Astrocyte (in vitro differentiated cells and primary cell): ENCODE results near the gene COL12A1. TPM values are rescaled to one million over a fixed set of nuclear protein-coding genes. Genes with fewer than 3 reads are reported as not detected.

Experiments
- DNase-seq: peaks from one replicate; pipeline ENCODE4 v3.0.0-alpha.2; 2010; ENCODE audit warnings: low read depth
- FAIRE-seq: peaks from 2 replicates; lab custom pipeline; 2011; peaks lifted over from hg19 to GRCh38; lab: Jason Lieb, UNC
- H2AFZ ChIP-seq: 2 replicates; pipeline ENCODE4 v1.6.0; 2012; ENCODE audit warnings: low read depth, low read length, inconsistent platforms
- H3K27ac ChIP-seq: 2 replicates; pipeline ENCODE4 v1.5.1; 2011; ENCODE audit warnings: low read depth, low read length, inconsistent platforms
- H3K27me3 ChIP-seq: 2 replicates; pipeline ENCODE4 v1.6.0; 2011; ENCODE audit warnings: low read length, inconsistent platforms; ENCODE audit not compliant: insufficient read depth
- H3K36me3 ChIP-seq: 2 replicates; pipeline ENCODE4 v1.5.1; 2011; ENCODE audit warnings: low read length, inconsistent platforms; ENCODE audit not compliant: insufficient read depth
- H3K4me1 ChIP-seq: 2 replicates; pipeline ENCODE4 v1.5.1; 2011; ENCODE audit warnings: low read length, inconsistent platforms; ENCODE audit not compliant: insufficient read depth
- H3K4me2 ChIP-seq: 2 replicates; pipeline ENCODE4 v1.6.0; 2012; ENCODE audit warnings: low read length, inconsistent platforms
- H3K4me3 ChIP-seq: 2 replicates; pipeline ENCODE4 v1.5.1; 2011; ENCODE audit warnings: low read depth, mild to moderate bottlenecking, low read length, inconsistent platforms; ENCODE audit not compliant: insufficient read depth
- H3K79me2 ChIP-seq: 2 replicates; pipeline ENCODE4 v1.6.0; 2012; ENCODE audit warnings: mild to moderate bottlenecking, low read length, inconsistent platforms; ENCODE audit not compliant: insufficient read depth
- H3K9ac ChIP-seq: 2 replicates; pipeline ENCODE4 v1.6.0; 2012; ENCODE audit warnings: mild to moderate bottlenecking, low read length, inconsistent platforms
- H3K9me3 ChIP-seq: 2 replicates; pipeline ENCODE4 v1.5.1; 2012; ENCODE audit warnings: low read depth, mild to moderate bottlenecking, low read length, inconsistent platforms; ENCODE audit not compliant: insufficient read depth
- H4K20me1 ChIP-seq: 2 replicates; pipeline ENCODE4 v1.6.0; 2012; ENCODE audit warnings: low read length, inconsistent platforms; ENCODE audit not compliant: insufficient read depth
- H3K27ac Mint-ChIP-seq: one replicate; pipeline ENCODE4 v1.8.0; 2021; ENCODE audit warnings: mild to moderate bottlenecking, mixed read lengths; ENCODE audit not compliant: unreplicated experiment
- H3K27me3 Mint-ChIP-seq: one replicate; pipeline ENCODE4 v1.8.0; 2021; ENCODE audit warnings: low read depth, mixed read lengths; ENCODE audit not compliant: unreplicated experiment
- H3K36me3 Mint-ChIP-seq: one replicate; pipeline ENCODE4 v1.8.0; 2021; ENCODE audit warnings: low read depth, mixed read lengths; ENCODE audit not compliant: unreplicated experiment
- H3K4me1 Mint-ChIP-seq: one replicate; pipeline ENCODE4 v1.8.0; 2021; ENCODE audit warnings: low read depth, mixed read lengths; ENCODE audit not compliant: unreplicated experiment
- H3K4me3 Mint-ChIP-seq: one replicate; pipeline ENCODE4 v1.8.0; 2021; ENCODE audit warnings: mild to moderate bottlenecking, moderate library complexity, mixed read lengths; ENCODE audit not compliant: unreplicated experiment
- H3K9me3 Mint-ChIP-seq: one replicate; pipeline ENCODE4 v1.8.0; 2021; ENCODE audit warnings: mild to moderate bottlenecking, mixed read lengths; ENCODE audit not compliant: unreplicated experiment
- CTCF ChIP-seq: IDR thresholded peaks from 2 replicates; pipeline ENCODE4 v1.5.1; 2011; ENCODE audit warnings: low read depth, mild to moderate bottlenecking, inconsistent platforms, low read length, moderate library complexity; ENCODE audit not compliant: insufficient read depth
- EZH2 ChIP-seq: IDR thresholded peaks from 2 replicates; pipeline ENCODE4 v1.6.1; 2012; ENCODE audit warnings: mild to moderate bottlenecking, low read length, inconsistent platforms; ENCODE audit not compliant: insufficient read depth
- total RNA-seq: library from RNA; stranded (reverse); gene quantifications from 2 replicates; pipeline ENCODE4 v1.2.1, GENCODE V29; 2021

The COL12A1 gene
- total RNA-seq, 1 donor from 2014 or later: 106 TPM

DNA sequence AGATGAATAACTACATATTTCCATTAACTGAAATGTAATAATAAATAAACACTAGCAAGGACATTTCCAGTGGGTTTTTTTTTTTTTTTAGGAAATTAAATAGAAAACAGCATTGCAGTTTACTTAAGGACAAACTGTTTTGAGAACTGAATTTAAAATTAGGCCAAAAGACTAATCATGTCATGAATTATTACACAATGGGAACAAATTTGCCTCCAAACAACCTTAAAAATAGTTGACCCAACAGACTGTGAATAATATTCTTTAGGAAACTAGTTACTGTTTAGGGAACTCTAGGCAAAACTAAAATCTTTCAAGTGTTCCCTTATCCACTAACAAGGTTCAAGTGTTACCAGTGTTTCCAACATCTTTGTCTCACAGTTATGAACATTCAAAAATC, 16.4 kb upstream of the COL12A1 start:
- no peak overlapping the region for H3K27ac Mint-ChIP-seq
- no peaks in the 10 kb centered on the region for H3K9me3 ChIP-seq
- H4K20me1 ChIP-seq: no peaks in the 10 kb centered on the region
- H3K36me3 Mint-ChIP-seq: no peaks in the 10 kb centered on the region
- no peaks in the 10 kb centered on the region for H3K27me3 Mint-ChIP-seq
- H3K4me3 ChIP-seq: no peak overlapping the region
- DNase-seq (no peak), FAIRE-seq (no peak)
- no peak overlapping the region for H2AFZ ChIP-seq
- no peaks in the 10 kb centered on the region for H3K27me3 ChIP-seq
- no peak for TF ChIP-seq EZH2
- no peak for TF ChIP-seq CTCF
- H3K79me2 ChIP-seq: no peaks in the 10 kb centered on the region
- H3K27ac ChIP-seq: no peak overlapping the region
- no peaks in the 10 kb centered on the region for H3K36me3 ChIP-seq
- peaks cover under 1% of the 10 kb centered on the region for H3K9me3 Mint-ChIP-seq
- H3K4me1 Mint-ChIP-seq: peaks cover 13% of the 10 kb centered on the region
- H3K9ac ChIP-seq: no peak overlapping the region
- no peak overlapping the region for H3K4me2 ChIP-seq
- H3K4me1 ChIP-seq: peaks cover 7% of the 10 kb centered on the region
- no peak overlapping the region for H3K4me3 Mint-ChIP-seq

- H4K20me1 ChIP-seq: no peaks in the 10 kb centered on the region
- H3K4me3 ChIP-seq: no peak overlapping the region
- H3K4me1 ChIP-seq: peaks cover 14% of the 10 kb centered on the region
- no peak overlapping the region for H3K9ac ChIP-seq
- no peaks in the 10 kb centered on the region for H3K27me3 ChIP-seq
- no peaks in the 10 kb centered on the region for H3K9me3 ChIP-seq
- Mint-ChIP-seq H3K36me3 (no peaks in the 10 kb centered on the region), H3K27me3 (no peaks in the 10 kb centered on the region), H3K9me3 (no peaks in the 10 kb centered on the region), H3K4me3 (no peak overlapping the region), H3K4me1 (peaks cover 15% of the 10 kb centered on the region), H3K27ac (no peak overlapping the region)
- TF ChIP-seq EZH2 (no peak), CTCF (no peak)
- H3K36me3 ChIP-seq: no peaks in the 10 kb centered on the region
- H2AFZ ChIP-seq: no peak overlapping the region
- FAIRE-seq (no peak), DNase-seq (no peak)
- H3K4me2 ChIP-seq: no peak overlapping the region
- no peaks in the 10 kb centered on the region for H3K79me2 ChIP-seq
- no peak overlapping the region for H3K27ac ChIP-seq
Measured at GRCh38 chr6:75221116-75221515, 15.3 kb upstream of the COL12A1 start.

- Histone ChIP-seq H3K9me3 (no peaks in the 10 kb centered on the region), H3K4me2 (no peak overlapping the region), H4K20me1 (no peaks in the 10 kb centered on the region), H3K4me3 (no peak overlapping the region), H3K9ac (no peak overlapping the region), H3K4me1 (peaks cover 14% of the 10 kb centered on the region), H3K79me2 (no peaks in the 10 kb centered on the region), H3K27me3 (no peaks in the 10 kb centered on the region), H2AFZ (no peak overlapping the region), H3K27ac (no peak overlapping the region), H3K36me3 (no peaks in the 10 kb centered on the region)
- no peak for DNase-seq
- H3K36me3 Mint-ChIP-seq: no peaks in the 10 kb centered on the region
- peaks cover 15% of the 10 kb centered on the region for H3K4me1 Mint-ChIP-seq
- TF ChIP-seq CTCF (no peak), EZH2 (no peak)
- H3K9me3 Mint-ChIP-seq: no peaks in the 10 kb centered on the region
- no peak overlapping the region for H3K27ac Mint-ChIP-seq
- no peak overlapping the region for H3K4me3 Mint-ChIP-seq
- FAIRE-seq: no peak
- H3K27me3 Mint-ChIP-seq: no peaks in the 10 kb centered on the region
Measured at GRCh38 chr6:75220357-75220756, 14.5 kb upstream of the COL12A1 start.
